OCI-M2 (cell line): Measurements from ENCODE around the gene IL11.

Experiments
- DNase-seq: peaks from one replicate; lab custom pipeline; 2025; ENCODE audit not compliant: unreplicated experiment; lab: John Stamatoyannopoulos, UW

The IL11 gene

DNA sequence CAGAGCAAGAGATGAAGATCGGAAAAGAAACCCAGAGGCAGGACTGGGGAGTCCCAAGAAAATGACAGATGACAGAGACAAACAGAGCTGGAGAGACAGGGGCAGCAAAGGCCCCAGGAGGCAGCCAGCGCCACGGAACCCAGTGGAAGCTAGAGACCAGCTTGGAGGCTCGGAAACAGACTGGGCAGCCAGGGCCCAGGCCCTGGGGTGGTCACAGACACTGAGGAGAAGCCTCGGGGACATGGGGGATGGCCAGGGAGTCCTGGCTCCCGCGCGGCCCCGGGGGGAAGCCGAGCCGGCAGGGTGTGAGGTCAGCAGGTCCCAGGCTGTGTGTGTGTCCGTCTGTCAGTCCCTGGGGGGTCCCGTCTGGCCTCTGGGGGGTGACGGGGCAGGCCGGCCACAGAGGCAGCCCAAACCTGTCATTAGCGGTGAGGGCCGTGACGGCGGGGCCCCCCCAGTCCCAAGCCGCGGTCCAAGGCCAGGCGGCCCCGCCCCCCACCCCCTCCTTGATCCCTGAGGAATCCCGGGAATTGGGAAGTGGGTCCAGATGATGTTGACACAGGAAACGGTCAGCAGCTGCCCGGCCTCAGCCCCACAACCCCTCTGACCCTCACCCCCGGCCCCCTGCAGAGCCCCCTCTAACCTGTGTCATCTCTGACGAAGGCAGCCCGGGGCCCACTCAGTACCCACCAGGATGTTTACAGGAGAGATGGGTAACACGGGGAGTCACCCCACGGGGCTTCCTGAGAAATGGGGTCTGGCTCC is 3.9 kb upstream of the IL11 start:
- DNase-seq, result no peak

DNA sequence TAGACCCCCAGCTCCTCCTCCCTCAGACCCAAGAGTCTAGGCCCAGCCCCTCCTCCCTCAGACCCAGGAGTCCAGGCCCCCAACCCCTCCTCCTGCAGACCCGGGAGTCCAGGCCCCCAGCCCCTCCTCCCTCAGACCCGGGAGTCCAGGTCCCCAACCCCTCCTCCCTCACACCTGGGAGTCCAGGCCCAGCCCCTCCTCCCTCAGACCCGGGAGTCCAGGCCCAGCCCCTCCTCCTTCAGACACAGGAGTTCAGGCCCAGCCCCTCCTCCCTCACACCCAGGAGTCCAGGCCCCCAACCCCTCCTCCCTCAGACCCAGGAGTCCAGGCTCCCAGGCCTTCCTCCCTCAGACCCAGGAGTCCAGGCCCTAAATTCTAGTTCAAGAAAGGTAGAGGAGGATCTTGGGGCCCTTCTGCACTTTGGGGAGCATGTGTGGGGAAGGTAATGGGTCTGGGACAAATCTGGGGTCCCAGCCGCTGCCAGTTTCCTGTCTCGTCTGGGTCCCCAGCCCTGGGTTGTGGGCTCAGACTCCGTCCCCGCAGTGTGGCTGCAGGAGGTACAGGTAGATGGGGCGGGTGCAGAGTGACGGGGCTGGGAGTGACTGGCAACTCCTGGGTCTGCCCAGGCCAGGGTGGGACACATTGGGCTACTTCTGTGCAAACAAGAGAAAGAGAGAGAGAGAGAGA is 3.2 kb upstream of the IL11 start:
- no peak for DNase-seq

DNA sequence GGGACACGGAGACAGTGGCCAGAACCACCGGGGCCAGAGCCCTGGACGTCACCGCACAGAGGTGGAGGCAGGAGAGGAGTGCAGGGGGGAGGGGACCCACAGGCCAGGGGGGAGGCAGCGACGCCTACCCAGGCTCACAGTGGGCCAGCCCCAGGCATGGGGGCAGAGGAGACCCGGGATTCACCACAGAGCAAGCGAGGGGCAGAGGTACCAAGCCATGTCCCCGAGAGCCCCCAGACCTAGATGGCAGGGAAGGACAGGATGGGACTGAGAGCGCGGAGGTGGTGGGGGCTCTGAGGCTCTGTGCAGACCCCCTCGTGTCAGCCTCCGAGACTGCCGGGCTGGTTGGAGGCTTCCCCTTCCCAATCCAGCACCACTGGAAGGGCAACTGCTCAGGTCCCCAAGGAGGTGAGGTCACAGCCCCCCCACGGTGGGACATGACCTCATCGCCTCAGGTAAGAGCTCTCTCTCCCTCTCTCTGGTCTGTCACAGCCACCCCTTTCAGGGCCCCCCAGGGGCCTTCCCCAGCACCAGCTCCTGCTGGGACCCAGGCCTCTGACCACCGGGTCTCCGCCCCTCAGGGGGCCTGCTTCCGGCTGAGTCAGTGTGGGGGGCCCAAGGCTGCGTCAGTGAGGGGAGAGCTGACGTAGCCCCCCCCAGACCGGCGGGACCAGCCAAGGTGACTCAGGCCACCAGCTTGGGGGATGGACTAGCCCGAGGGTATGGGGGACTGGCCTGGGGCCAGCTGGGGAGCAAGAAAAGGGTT is 2.2 kb upstream of the IL11 start:
- DNase-seq, result no peak

DNA sequence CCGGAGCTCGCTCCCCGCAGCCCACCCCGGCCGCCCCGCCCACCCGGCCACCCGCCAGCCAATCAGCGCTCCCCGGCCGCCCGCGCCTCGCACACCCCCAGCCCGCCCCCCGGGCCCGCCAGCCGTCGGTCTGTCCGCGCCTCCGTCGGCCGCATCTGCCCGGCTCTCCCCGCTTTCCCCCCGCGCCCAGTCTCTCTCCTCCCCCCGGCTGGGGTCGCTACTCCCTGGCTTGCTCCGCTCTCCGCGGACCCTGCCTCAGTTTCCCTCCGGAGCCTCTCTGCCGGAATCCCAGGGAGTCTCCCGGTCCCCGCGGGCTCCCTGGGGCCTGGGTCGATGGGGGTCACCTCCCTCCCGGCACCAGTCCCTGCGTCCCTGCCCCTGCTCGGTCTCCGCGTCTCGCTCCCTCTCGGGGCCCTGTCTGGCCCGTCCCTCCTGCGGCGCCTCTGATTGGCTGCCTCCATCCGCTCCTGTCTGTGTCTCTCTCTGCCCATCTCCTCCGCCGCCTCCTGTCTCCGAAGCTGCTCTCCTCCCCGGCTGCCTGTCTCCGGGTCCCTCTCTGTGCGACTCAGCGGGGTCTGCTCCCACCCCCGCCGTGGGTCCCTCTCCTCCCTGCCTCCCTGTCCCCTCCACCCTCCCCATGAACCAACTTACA is 484 bp downstream of the IL11 start:
- DNase-seq, result no peak

DNA sequence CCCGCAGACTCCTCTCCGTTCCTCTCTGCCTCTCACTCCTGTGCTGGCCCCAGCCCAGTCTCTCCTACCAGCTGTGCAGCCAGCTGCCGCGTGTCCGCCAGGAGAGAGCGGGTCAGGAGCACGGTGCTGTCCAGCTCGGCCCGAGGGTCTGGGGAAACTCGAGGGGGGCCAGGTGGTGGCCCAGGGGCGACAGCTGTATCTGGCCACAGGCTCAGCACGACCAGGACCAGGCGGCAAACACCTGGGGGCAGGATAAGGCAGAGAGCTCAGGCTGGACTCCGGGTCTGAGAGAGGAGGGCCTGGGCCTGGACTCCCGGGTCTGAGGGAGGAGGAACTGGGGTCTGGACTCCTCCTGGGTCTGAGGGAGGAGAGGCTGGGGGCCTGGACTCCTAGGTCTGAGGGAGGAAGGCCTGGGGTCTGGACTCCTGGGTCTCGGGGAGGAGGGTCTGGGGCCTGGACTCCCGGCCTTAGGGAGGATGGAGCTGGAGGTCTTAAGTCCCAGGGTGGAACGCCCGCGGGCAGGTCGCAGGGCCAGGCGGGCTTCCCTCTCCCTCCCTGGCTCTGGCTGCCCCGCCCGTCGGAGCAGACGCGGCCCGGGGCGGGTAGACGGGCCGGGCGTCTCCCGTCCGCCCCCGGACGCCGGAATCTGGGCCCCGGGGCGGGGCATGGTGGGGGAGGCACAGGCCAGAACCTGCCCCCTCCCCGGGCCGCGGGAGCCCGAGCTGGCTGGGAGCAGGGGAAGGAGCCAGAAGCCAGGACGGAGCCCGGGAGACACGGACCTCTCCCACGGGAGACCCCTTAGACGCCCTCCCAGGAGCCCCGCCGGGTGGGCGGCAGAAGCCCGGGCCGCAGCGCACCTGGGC is 1.3 kb downstream of the IL11 start:
- DNase-seq, result no peak

DNA sequence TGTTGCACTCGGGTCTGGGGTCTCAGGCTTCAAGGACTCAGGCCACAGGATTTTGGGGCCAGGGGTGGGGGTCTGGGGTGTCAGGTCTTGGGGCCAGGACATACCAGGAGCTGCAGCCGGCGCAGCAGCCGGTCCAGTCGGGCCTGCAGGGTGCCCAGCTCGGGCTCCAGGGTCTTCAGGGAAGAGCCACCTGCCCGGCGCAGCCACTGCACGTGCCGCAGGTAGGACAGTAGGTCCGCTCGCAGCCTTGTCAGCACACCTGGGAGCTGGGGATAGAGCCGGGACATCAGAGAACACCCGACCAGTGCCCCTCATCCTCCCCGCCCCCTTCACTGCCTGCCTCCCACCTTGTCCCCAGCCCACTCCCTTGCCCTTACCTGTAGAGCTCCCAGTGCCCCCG is 2.2 kb downstream of the IL11 start:
- DNase-seq, result no peak

DNA sequence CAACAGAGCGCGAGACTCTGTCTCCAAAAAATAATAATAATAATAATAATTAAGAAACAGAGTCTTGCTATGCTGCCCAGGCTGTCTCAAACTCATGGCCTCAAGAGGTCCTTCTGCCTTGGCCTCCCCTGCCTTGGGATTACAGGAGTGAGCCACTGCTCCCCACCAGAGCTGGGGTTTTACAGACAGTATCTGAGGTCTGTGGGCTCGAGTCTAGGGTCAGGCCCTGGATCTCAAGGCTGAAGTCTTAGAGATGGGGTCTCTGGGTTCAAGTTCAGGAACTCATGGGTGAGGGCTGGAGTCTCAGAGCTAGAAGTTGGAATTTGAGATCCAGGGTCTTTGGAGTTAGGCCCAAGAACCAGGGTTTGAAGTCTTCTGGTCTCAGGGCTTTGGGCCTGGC is 3.5 kb downstream of the IL11 start:
- DNase-seq, result no peak

DNA sequence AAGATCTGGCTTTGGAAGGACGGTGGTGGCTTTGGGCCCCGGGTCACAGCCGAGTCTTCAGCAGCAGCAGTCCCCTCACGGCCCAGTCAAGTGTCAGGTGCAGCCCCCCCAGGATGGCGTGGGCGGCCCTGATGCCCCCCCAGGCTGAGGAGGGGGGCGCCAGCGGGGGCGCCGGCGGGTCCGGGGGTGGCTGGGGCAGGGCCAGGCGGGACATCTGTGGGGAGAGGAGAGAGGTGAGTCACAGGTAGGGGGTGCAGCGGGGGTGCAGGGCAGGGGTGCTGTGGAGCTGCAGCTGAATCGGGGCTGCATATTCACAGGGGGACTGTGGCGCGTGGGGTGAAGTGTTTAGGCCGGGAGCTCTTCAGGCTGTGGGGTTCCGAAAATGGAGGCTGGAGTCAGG is 4.3 kb downstream of the IL11 start:
- DNase-seq, result no peak

DNA sequence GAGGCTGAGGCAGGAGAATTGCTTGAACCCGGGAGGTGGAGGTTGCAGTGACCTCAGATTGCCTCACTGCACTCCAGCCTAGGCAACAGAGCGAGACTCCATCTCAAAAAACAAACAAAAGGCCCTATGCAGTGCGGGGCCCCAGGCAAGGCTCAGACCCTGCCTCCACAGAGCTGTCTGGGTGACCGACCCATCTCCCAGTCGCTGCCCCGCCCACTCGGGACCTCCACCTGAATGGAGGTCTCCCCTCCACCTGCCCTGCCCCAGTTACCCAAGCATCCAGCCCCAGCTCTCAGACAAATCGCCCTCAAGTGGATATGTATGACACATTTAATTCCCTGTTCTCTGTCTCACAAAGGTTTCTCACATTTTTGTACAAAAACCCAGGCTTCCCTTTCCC is 5.0 kb downstream of the IL11 start:
- no peak for DNase-seq

DNA sequence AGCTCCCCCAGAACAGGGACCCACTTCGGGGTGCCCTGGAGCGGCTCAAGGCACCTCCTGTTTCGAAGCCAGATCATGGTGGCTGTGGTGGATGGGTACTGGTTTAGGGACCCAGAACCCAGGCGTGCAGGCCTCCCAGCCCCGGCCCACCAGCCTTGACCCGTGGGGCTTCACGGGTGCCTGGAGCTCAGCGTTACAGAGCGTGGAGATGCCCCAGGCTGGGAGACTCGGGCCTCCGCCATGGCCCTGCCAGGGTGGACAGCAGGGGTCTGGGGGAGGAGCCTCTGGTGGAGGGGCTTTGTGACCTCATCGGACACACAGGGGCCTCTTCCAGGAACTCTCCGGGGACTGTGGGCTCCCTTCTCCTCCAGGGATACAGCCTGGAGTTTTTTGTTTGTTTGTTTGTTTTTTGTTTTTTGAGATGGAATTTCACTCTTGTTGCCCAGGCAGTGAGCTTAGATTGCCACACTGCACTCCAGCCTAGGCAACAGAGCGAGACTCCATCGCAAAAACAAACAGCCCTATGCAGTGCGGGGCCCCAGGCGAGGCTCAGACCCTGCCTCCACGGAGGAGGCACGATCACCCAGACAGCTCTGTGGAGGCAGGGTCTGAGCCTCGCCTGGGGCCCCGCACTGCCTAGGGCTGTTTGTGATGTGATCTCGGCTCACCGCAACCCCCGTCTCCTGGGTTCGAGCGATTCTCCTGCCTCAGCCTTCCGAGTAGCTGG is 7.1 kb downstream of the IL11 start, which contains the start of gene GARIN5B:
GARIN5B (minus strand) TSS at position 271 of the 727 bp plus-strand sequence; CDS start at position 77, 194 bp downstream.
- DNase-seq, result no peak

DNA sequence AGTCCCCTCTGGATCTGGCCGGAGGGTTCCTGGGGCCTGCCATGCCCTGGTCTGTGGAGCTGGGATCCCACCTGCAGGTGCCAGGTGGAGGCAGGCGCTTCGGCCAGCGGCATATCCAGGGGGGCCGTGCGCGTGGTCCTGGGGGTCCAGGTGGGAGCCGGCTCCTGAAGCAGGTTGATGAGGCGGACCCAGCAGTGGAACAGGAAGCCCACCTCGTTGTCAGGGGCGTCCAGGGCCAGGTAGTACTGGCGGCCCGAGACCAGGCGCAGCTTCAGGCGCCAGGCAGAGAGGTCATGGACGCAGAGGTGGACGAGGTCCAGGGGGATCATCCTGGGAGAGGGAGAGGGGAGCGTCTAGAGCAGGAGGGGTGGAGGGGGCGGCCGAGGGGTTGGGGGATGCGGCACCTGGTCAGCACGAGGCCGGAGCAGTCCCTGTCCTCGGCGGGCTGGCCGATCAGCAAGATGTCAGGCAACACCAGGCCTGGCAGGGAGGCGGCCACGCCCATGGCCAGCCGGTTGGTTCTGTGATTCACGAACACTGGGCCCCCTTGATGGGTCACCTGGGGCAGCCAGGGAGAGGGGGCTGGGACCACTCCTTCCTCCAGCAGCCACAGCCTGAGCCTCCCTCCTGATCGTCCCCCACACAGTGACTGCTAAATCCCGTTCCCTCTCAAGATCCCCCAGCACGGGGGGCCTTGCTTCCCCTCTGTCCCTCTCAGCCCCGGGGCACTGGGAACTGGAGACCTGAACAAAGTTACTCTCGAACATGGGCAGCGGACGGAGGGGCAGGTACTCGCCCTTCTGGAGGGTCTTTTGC is 7.9 kb downstream of the IL11 start:
- DNase-seq, result no peak

DNA sequence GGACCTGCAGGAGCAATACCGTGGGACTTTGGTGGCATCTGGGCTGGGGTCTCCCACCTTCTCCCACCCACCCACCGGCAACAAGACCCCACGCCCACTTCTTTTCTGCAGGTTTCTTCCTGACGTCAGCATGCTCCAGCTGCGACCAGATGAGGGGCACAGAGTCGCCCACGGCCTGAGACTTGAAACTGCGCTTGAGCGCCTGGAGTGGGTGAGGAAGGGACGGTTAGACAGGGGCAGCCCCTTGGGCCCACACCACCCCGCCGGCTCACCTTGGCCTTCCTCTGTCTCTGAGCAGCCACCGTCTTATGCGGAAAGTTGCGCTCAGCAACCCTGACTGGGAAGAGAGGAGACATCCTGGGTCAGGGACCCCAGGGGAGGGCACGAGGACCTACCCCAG is 9.4 kb downstream of the IL11 start:
- no peak for DNase-seq

DNA sequence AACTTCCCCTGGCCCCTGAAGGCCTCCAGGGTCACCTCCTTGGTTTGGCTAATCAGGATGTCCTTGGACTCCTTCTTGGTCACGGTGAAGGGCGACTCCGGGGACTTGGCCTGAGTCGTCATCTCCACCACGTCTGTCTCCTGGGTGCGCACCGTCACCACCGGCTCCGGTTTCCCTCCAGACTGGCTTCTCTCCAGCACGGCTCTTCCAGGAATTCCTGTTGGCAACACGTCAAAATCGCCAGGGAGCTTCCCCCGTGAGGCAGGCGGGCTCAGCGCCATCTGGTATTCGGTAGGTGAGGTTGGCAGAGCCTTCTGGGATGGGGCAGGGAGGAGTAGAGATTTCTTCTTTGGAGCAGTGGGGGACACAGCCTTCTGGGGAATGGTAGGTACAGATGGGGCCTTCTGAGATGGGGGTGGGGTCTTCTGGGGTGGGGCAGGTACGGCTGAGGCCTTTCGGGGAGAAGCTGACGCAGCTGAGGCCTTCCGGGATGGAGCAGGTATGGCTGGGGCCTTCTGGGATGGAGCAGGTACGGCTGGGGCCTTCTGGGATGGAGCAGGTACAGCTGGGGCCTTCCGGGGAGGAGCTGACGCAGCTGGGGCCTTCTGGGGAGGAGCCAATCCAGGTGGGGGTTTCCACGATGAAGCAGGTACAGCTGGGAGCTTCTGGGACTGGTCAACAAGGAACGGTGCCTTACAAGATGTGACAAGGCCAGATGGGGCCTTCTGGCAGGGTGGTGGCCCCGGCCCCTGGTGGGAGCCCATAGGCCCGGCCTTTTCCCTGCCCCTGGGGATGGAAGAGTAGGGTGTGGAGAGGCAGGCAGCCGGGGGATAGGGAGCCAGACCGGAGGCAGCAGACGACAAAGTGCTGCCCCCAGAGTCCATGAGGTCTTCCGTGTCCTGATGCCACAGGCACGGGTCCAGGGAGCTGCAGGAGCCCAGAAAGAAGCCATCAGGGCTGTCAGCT is 11.0 kb downstream of the IL11 start:
- no peak for DNase-seq

DNA sequence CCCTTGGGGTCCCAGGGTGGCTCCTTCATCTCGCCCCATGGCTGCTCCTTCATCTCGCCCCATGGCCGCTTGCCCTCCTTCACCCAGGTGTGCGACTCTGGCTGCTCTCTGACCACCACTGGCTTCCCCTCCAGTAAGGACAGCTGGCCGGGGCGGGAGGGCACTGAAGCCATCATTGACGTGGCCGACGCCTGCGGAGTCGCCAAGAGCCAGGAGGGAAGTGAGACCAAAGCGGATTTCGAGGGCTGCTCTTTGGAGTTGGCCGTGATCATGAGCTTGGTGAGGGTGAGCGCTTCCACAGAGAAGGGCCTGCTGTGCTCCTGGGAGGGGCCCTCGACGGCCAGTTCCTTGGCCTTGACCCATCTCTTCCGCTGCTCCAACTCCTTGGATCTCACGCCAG is 11.8 kb downstream of the IL11 start:
- DNase-seq, result no peak

DNA sequence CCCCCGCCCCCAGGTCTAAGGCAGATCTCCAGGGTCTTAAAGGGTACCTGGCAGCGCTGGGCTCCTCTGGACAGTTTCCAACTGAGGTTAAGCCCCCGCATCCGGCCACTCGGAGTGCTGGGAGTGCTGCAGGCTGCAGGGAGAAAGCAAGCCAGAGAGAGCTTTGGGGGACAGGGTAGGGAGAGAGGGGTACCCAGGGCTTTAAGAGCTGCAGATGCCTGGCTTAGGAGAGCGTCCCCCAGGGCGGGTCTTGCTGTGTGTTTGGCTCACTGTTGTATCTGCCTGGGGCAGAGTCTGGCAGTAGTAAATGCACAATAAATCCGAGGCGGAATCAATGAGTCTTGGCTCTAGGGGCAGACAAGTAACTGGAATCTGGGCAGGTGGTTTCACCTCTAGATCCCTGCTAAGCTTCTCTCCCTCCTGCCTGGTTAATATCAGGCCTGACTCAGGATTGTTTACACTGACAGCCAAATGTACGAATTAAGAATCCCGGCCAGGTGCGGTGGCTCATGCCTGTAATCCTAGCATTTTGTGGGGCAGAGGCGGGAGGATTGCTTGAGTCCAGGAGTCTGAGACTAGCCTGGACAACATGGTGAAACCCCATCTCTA is 14.9 kb downstream of the IL11 start:
- DNase-seq, result no peak

DNA sequence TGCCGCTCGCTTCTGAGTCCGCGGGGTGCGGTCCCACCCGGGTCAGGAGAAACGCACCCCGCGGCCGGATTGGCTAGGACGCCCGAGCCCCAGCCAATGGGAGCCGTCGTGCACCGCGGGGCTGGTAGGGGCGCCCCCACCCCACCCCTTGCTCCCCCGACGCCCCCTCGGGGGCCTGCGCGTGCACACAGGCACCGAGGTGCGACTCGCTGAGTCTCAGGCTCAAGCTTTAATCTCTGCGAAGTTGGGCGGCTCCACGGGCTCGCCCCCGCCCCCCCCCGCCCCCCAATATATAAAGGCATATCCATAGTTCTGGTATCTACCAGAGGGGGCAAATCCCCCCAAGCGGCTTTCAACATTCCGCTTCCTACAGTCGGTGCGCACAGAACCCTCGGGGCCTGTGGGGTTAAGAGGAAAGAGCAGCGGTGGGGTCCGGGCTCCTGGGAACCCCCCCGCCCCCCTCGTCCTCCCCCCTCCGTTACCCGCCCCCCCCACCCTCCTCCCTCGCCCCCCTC is 15.5 kb downstream of the IL11 start, which contains the start of gene COX6B2:
COX6B2 (minus strand) TSS at position 22 of the 515 bp plus-strand sequence. CDS start 198 bp downstream, outside the sequence.
- no peak for DNase-seq
